Endodermal cell (in vitro differentiated cells): ENCODE results near the gene OR5K4. TPM values are rescaled to one million over a fixed set of nuclear protein-coding genes. Genes with fewer than 3 reads are reported as not detected.

Source experiments
- DNase-seq: peaks from one replicate; pipeline ENCODE4 v3.0.0-alpha.2; 2017
- H3K27ac ChIP-seq: 2 replicates; pipeline ENCODE4 v1.5.1; 2013; ENCODE audit warnings: mild to moderate bottlenecking, low read depth, low read length, moderate library complexity
- H3K27me3 ChIP-seq: 2 replicates; pipeline ENCODE4 v1.6.1; 2013; ENCODE audit warnings: mild to moderate bottlenecking, low read length, moderate library complexity; ENCODE audit not compliant: insufficient read depth, control insufficient read depth, poor library complexity, severe bottlenecking
- H3K36me3 ChIP-seq: 2 replicates; pipeline ENCODE4 v1.7.0; 2013; ENCODE audit warnings: mild to moderate bottlenecking, low read length, moderate library complexity; ENCODE audit not compliant: control insufficient read depth, insufficient read depth
- H3K4me1 ChIP-seq: one replicate; pipeline ENCODE4 v1.7.0; 2013; ENCODE audit warnings: low read length; ENCODE audit not compliant: control insufficient read depth, insufficient read depth
- H3K4me3 ChIP-seq: 2 replicates; pipeline ENCODE4 v1.5.1; 2013; ENCODE audit warnings: mild to moderate bottlenecking, low read length, moderate library complexity
- H3K9ac ChIP-seq: 2 replicates; pipeline ENCODE4 v1.6.1; 2013; ENCODE audit warnings: mild to moderate bottlenecking, low read length, moderate library complexity; ENCODE audit not compliant: poor library complexity, severe bottlenecking; ENCODE audit errors: extremely low read depth
- H3K9me3 ChIP-seq: 2 replicates; pipeline ENCODE4 v1.6.1; 2013; ENCODE audit warnings: mild to moderate bottlenecking, low read length, moderate library complexity; ENCODE audit not compliant: control insufficient read depth
- H3K27ac Mint-ChIP-seq: 2 replicates; pipeline ENCODE4 v1.8.0; 2020; ENCODE audit warnings: mixed read lengths
- H3K27me3 Mint-ChIP-seq: 2 replicates; pipeline ENCODE4 v1.8.0; 2021; ENCODE audit warnings: mild to moderate bottlenecking, mixed read lengths; ENCODE audit not compliant: insufficient read depth
- H3K36me3 Mint-ChIP-seq: 2 replicates; pipeline ENCODE4 v1.8.0; 2020; ENCODE audit warnings: low read depth, mixed read lengths
- H3K4me1 Mint-ChIP-seq: 2 replicates; pipeline ENCODE4 v1.8.0; 2020; ENCODE audit warnings: mixed read lengths
- H3K4me3 Mint-ChIP-seq: 2 replicates; pipeline ENCODE4 v1.8.0; 2020; ENCODE audit warnings: mild to moderate bottlenecking, moderate library complexity, mixed read lengths
- H3K9me3 Mint-ChIP-seq: 2 replicates; pipeline ENCODE4 v1.8.0; 2020; ENCODE audit warnings: mild to moderate bottlenecking, mixed read lengths
- CTCF ChIP-seq: fragments of 200-600 bp; sonication (generic); conservative IDR thresholded peaks from 2 replicates; pipeline ENCODE4 v1.5.0; 2021; ENCODE audit warnings: antibody characterized with exemption, mild to moderate bottlenecking
- WGBS, 2 experiments: methylation state at CpG; one replicate each; pipeline versions ENCODE4 v1.1.5 to v1.1.7; 2013; ENCODE audit warnings: missing lambda C conversion rate in 2 of 2, mixed read lengths in 1 of 2; ENCODE audit not compliant: insufficient coverage in 1 of 2, insufficient read length in 1 of 2; 5-methylcytosine and 5-hydroxymethylcytosine counted together
- long read RNA-seq, 4 experiments: library from polyadenylated mRNA in 2 of 4; library from RNA in 1 of 4; library from capped mRNA in 1 of 4; stranded (forward) in 3 of 4; unstranded in 1 of 4; transcript quantifications; one replicate each; pipeline ENCODE4 v2.0.0, GENCODE V29; 2020 to 2021; ENCODE audit warnings: inconsistent platforms in 1 of 4
- polyA plus RNA-seq, 2 experiments: library from polyadenylated mRNA; stranded (reverse); fragments of 50-300 nt; gene quantifications; one replicate each; pipeline ENCODE4 v1.2.3, GENCODE V29; 2013
- total RNA-seq, 2 donors: library from RNA; stranded (reverse); fragmentation: NEBNext Ultra II Directional in 1 of 2; extraction: Animal tissue kit (Norgen Biotek cat#: 25700) in 1 of 2; gene quantifications; 2 replicates in 1 of 2; 3 replicates in 1 of 2; pipeline ENCODE4 v1.2.1, GENCODE V29; 2021

Gene OR5K4, protein sequence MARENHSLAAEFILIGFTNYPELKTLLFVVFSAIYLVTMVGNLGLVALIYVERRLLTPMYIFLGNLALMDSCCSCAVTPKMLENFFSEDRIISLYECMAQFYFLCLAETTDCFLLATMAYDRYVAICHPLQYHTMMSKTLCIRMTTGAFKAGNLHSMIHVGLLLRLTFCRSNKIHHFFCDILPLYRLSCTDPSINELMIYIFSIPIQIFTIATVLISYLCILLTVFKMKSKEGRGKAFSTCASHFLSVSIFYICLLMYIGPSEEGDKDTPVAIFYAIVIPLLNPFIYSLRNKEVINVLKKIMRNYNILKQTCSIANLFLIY
- not detected for total RNA-seq
- not detected for polyA plus RNA-seq (2013, experiment 1 of 2)
- polyA plus RNA-seq (2013, experiment 2 of 2), result not detected
- long read RNA-seq, experiment 1, result 0 reads
- long read RNA-seq, experiment 2, result 0 reads
- long read RNA-seq, experiment 3, result 0 reads
- long read RNA-seq, experiment 4, result 0 reads

- Mint-ChIP-seq H3K4me1 (no peaks in the 10 kb centered on the region), H3K36me3 (no peaks in the 10 kb centered on the region), H3K27ac (no peak within 1 kb of the TSS), H3K9me3 (peaks cover 1% of the 10 kb centered on the region), H3K27me3 (no peaks in the 10 kb centered on the region), H3K4me3 (no peak within 1 kb of the TSS)
- Histone ChIP-seq H3K9me3 (no peaks in the 10 kb centered on the region), H3K27me3 (no peaks in the 10 kb centered on the region), H3K4me3 (no peak within 1 kb of the TSS), H3K27ac (no peak within 1 kb of the TSS), H3K9ac (no peak within 1 kb of the TSS), H3K36me3 (no peaks in the 10 kb centered on the region), H3K4me1 (no peaks in the 10 kb centered on the region)
- 96 to 100% methylated on average over 2 of the region's 2 CpGs for WGBS, 2 experiments
- DNase-seq, result no peak
- TF ChIP-seq CTCF, result no peak
Measured at GRCh38 chr3:98353554-98353953, at the start of gene OR5K4. OR5K4 (plus strand) TSS chr3:98353854; CDS start chr3:98353854, 0 bp downstream.

- H3K27ac ChIP-seq, result no peak overlapping the region
- Mint-ChIP-seq H3K27me3 (no peaks in the 10 kb centered on the region), H3K4me3 (no peak overlapping the region), H3K9me3 (no peaks in the 10 kb centered on the region), H3K36me3 (no peaks in the 10 kb centered on the region), H3K27ac (no peak overlapping the region), H3K4me1 (peaks cover 16% of the 10 kb centered on the region)
- H3K4me1 ChIP-seq, result no peaks in the 10 kb centered on the region
- 94 to 100% methylated on average over 2 of the region's 2 CpGs for WGBS, 2 experiments
- no peak for DNase-seq
- H3K9ac ChIP-seq, result no peak overlapping the region
- no peak for TF ChIP-seq CTCF
- H3K9me3 ChIP-seq, result no peaks in the 10 kb centered on the region
- no peak overlapping the region for H3K4me3 ChIP-seq
- H3K27me3 ChIP-seq, result no peaks in the 10 kb centered on the region
- H3K36me3 ChIP-seq, result no peaks in the 10 kb centered on the region
Measured at GRCh38 chr3:98322101-98322500, 31.6 kb upstream of the OR5K4 start.

- H3K4me3 Mint-ChIP-seq, result no peak overlapping the region
- H3K9me3 Mint-ChIP-seq, result no peaks in the 10 kb centered on the region
- Histone ChIP-seq H3K27ac (no peak overlapping the region), H3K9me3 (no peaks in the 10 kb centered on the region), H3K4me3 (no peak overlapping the region), H3K4me1 (no peaks in the 10 kb centered on the region), H3K36me3 (no peaks in the 10 kb centered on the region), H3K9ac (no peak overlapping the region), H3K27me3 (no peaks in the 10 kb centered on the region)
- H3K4me1 Mint-ChIP-seq, result peaks cover 17% of the 10 kb centered on the region
- no peaks in the 10 kb centered on the region for H3K36me3 Mint-ChIP-seq
- no peaks in the 10 kb centered on the region for H3K27me3 Mint-ChIP-seq
- H3K27ac Mint-ChIP-seq, result no peak overlapping the region
- DNase-seq, result no peak
- TF ChIP-seq CTCF, result no peak
- 87 to 100% methylated on average over 1 to 2 of the region's 2 CpGs for WGBS, 2 experiments
Measured at GRCh38 chr3:98322686-98323085, 31.0 kb upstream of the OR5K4 start.
